ENCODE measurements around the gene PGAM5.

GRCh38 chr12:132743831-132744230 is 33.2 kb downstream of the PGAM5 start:
- TF ChIP-seq ZNF749 (CRISPR knock-in tag; IDR thresholded peaks at IDR 0.05; ENCODE audit: borderline replicate concordance) (no peak), GRHL1 (CRISPR knock-in tag; conservative IDR thresholded peaks at IDR 0.05) (no peak), ZNF317 (CRISPR knock-in tag; IDR thresholded peaks at IDR 0.05) (no peak), ATF7 (IDR thresholded peaks at IDR 0.05) (no peak), ATF7 (CRISPR knock-in tag; IDR thresholded peaks at IDR 0.05) (no peak), HMGXB3 (CRISPR knock-in tag; IDR thresholded peaks at IDR 0.05; ENCODE audit: borderline replicate concordance) (no peak), THAP9 (CRISPR knock-in tag; IDR thresholded peaks at IDR 0.05; ENCODE audit: borderline replicate concordance) (no peak), ZBTB4 (CRISPR knock-in tag; IDR thresholded peaks at IDR 0.05; ENCODE audit: borderline replicate concordance) (no peak), ZNF431 (CRISPR knock-in tag; IDR thresholded peaks at IDR 0.05; ENCODE audit: borderline replicate concordance, low read depth) (no peak)
